T-cell (primary cell): ENCODE results near the gene IRX2. TPM values are rescaled to one million over a fixed set of nuclear protein-coding genes. Genes with fewer than 3 reads are reported as not detected.

Experiments used
- ATAC-seq, 4 experiments: fragments of 200-7000 bp in 3 of 4; fragments of 150-1000 bp in 1 of 4; cut with Tn5 transposase; replicated peaks in 1 of 4; 1 replicate in 3 of 4; 2 replicates in 1 of 4; pipeline ENCODE4 v1.10.0; 2021; ENCODE audit warnings: moderate library complexity in 3 of 4, mild to moderate bottlenecking in 2 of 4, moderate number of reproducible peaks in 1 of 4
- CTCF ChIA-PET, 2 donors: fragments of 300-600 bp; sonication (Branson Sonifier 250); formaldehyde crosslinking; loops; one replicate each; lab custom pipeline; 2022; ENCODE audit warnings: antibody characterized with exemption in 2 of 2; lab: Charles Lee
- POLR2A ChIA-PET, 2 donors: fragments of 300-600 bp; sonication (Branson Sonifier 250); formaldehyde crosslinking; loops; one replicate each; lab custom pipeline; 2022; ENCODE audit warnings: antibody characterized with exemption in 2 of 2; lab: Charles Lee
- DNase-seq, 35 experiments: peaks; one replicate each; pipeline versions ENCODE4 v3.0.0 to v3.0.0-alpha.2; 2013 to 2023
- H3K27ac ChIP-seq: one replicate; pipeline ENCODE4 v1.5.1; 2013; ENCODE audit warnings: low read length
- H3K27me3 ChIP-seq, 2 experiments: replicated peaks in 1 of 2; 1 replicate in 1 of 2; 2 replicates in 1 of 2; pipeline versions ENCODE4 v1.6.1 to v1.7.0; 2013; ENCODE audit warnings: low read length in 1 of 2, mixed read lengths in 1 of 2; ENCODE audit not compliant: control insufficient read depth in 2 of 2, insufficient read depth in 2 of 2; ENCODE audit errors: extremely low read depth in 1 of 2
- H3K36me3 ChIP-seq, 2 donors: 1 replicate in 1 of 2; 2 replicates in 1 of 2; pipeline versions ENCODE4 v1.6.1 to v1.7.0; 2013; ENCODE audit warnings: low read length in 1 of 2; ENCODE audit not compliant: control insufficient read depth in 2 of 2, insufficient read depth in 1 of 2; ENCODE audit errors: extremely low read depth in 1 of 2
- H3K4me1 ChIP-seq, 2 experiments: 1 replicate in 1 of 2; 2 replicates in 1 of 2; pipeline versions ENCODE4 v1.6.1 to v1.7.0; 2013; ENCODE audit warnings: low read length in 2 of 2, mixed read lengths in 1 of 2; ENCODE audit not compliant: insufficient read depth in 2 of 2, control insufficient read depth in 1 of 2; ENCODE audit errors: extremely low read depth in 1 of 2
- H3K4me3 ChIP-seq, 2 donors: 1 replicate in 1 of 2; 2 replicates in 1 of 2; pipeline versions ENCODE4 v1.5.1 to v1.7.0; 2013; ENCODE audit warnings: mild to moderate bottlenecking in 2 of 2, low read length in 1 of 2, moderate library complexity in 1 of 2; ENCODE audit not compliant: control insufficient read depth in 1 of 2; ENCODE audit errors: extremely low read depth in 1 of 2
- H3K9me3 ChIP-seq: 2 replicates; pipeline ENCODE4 v1.7.0; 2013
- H3K27ac Mint-ChIP-seq, 2 donors: one replicate each; pipeline ENCODE4 v1.8.0; 2020 to 2021; ENCODE audit warnings: mild to moderate bottlenecking in 2 of 2, mixed read lengths in 2 of 2
- H3K27me3 Mint-ChIP-seq, 2 donors: one replicate each; pipeline ENCODE4 v1.8.0; 2021 to 2022; ENCODE audit warnings: mixed read lengths in 2 of 2
- H3K36me3 Mint-ChIP-seq: one replicate; pipeline ENCODE4 v1.8.0; 2021; ENCODE audit warnings: mixed read lengths
- H3K4me1 Mint-ChIP-seq, 3 donors: one replicate each; pipeline ENCODE4 v1.8.0; 2020 to 2022; ENCODE audit warnings: mixed read lengths in 3 of 3, mild to moderate bottlenecking in 1 of 3
- H3K4me3 Mint-ChIP-seq, 3 donors: one replicate each; pipeline ENCODE4 v1.8.0; 2020 to 2022; ENCODE audit warnings: mild to moderate bottlenecking in 3 of 3, mixed read lengths in 3 of 3, moderate library complexity in 3 of 3
- H3K9me3 Mint-ChIP-seq, 3 donors: one replicate each; pipeline ENCODE4 v1.8.0; 2020 to 2022; ENCODE audit warnings: mixed read lengths in 3 of 3
- WGBS: methylation state at CpG from one replicate; pipeline ENCODE4 v1.1.5; 2013; ENCODE audit warnings: missing lambda C conversion rate; ENCODE audit not compliant: insufficient coverage; 5-methylcytosine and 5-hydroxymethylcytosine counted together
- total RNA-seq, 35 experiments: library from RNA in 6 of 35; stranded (reverse) in 6 of 35; fragments of 120-200 nt in 1 of 35; gene quantifications; one replicate each; pipeline versions ENCODE4 v1.2.1 to v1.2.4 and lab custom pipeline; 2013 to 2026

The IRX2 gene
- total RNA-seq, 5 donors from 2014 or later (not counting 1 experiment from before 2014, with no cell fraction given), result 0.13 to 0.26 TPM; not detected in 3

- Mint-ChIP-seq H3K4me1 (peaks cover 6 to 11% (median 7%) of the 10 kb centered on the region in 3 donors), H3K27ac (no peak overlapping the region), H3K4me3 (no peak overlapping the region), H3K36me3 (no peaks in the 10 kb centered on the region), H3K27me3 (peaks cover 52 to 62% of the 10 kb centered on the region in 2 donors), H3K9me3 (no peaks in the 10 kb centered on the region)
- DNase-seq, result no peak
- 16% methylated on average over 30 of the region's 45 CpGs for WGBS
- H3K27ac ChIP-seq, result no peak overlapping the region
- no peak for ATAC-seq
- ChIA-PET POLR2A (no interaction called here), CTCF (no interaction called here)
- H3K27me3 ChIP-seq, result peaks cover 15 to 45% of the 10 kb centered on the region in 2 experiments
- H3K4me1 ChIP-seq, result no peaks in the 10 kb centered on the region
- H3K4me3 ChIP-seq, result no peak overlapping the region
- no peaks in the 10 kb centered on the region for H3K36me3 ChIP-seq
- H3K9me3 ChIP-seq, result no peaks in the 10 kb centered on the region
Observed at GRCh38 chr5:2749514-2750025, 1.9 kb downstream of the IRX2 start.

DNA sequence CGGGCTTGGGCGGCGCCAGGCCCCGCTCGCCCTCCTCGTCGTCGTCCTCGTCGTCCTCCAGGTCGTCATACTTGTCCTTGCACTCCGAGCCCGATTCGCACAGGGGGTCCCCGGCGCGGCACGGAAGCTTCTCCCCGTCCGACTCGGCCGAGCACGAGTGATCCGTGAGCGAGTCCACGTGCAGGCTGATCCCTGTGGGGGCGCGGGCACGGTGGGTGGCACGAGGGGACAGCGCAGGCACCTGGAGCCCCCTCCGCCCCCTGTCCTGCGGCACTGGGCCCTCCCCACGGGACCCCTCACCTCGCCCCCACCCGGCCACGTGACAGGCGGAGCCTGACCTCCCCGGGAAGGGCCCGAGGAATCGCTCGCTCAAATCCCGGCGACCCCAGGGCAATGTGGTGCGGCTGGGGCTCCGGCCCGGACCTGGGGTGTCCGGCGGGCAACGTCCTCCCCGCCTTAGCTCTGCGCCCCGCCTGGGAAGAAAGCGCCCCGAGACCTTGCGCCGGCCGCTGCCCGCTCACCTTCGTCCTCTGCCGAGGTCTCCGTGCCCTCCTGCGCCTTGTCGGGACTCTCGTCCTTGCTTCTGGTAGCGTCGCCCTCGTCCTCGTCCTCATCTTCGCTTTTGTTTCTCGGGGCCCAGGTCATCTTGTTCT lies 2.5 kb downstream of the IRX2 start:
- POLR2A ChIA-PET, result no interaction called here
- Histone ChIP-seq H3K27ac (no peak overlapping the region), H3K4me3 (no peak overlapping the region), H3K9me3 (no peaks in the 10 kb centered on the region), H3K36me3 (no peaks in the 10 kb centered on the region), H3K4me1 (no peaks in the 10 kb centered on the region), H3K27me3 (peaks cover 14 to 40% of the 10 kb centered on the region in 2 experiments)
- DNase-seq (no peak), ATAC-seq (no peak)
- Mint-ChIP-seq H3K4me1 (peaks cover under 1 to 7% (median 2%) of the 10 kb centered on the region in 3 donors), H3K9me3 (no peaks in the 10 kb centered on the region), H3K27ac (no peak overlapping the region), H3K4me3 (no peak overlapping the region), H3K27me3 (peaks cover 53 to 61% of the 10 kb centered on the region in 2 donors), H3K36me3 (no peaks in the 10 kb centered on the region)
- CTCF ChIA-PET, result no interaction called here
- 21% methylated on average over 64 of the region's 71 CpGs for WGBS

GRCh38 chr5:2748179-2748860 lies 3.2 kb downstream of the IRX2 start:
- ChIA-PET CTCF (no interaction called here), POLR2A (no interaction called here)
- Histone ChIP-seq H3K27ac (no peak overlapping the region), H3K4me1 (no peaks in the 10 kb centered on the region), H3K36me3 (no peaks in the 10 kb centered on the region), H3K4me3 (no peak overlapping the region), H3K27me3 (peaks cover 11 to 35% of the 10 kb centered on the region in 2 experiments), H3K9me3 (no peaks in the 10 kb centered on the region)
- DNase-seq, result no peak
- ATAC-seq, result no peak
- Mint-ChIP-seq H3K27ac (no peak overlapping the region), H3K36me3 (no peaks in the 10 kb centered on the region), H3K4me1 (peaks cover 0 to 5% (median 2%) of the 10 kb centered on the region in 3 donors), H3K9me3 (no peaks in the 10 kb centered on the region), H3K27me3 (peaks cover 54 to 61% of the 10 kb centered on the region in 2 donors), H3K4me3 (no peak overlapping the region)
- WGBS, result 13% methylated on average over 78 of the region's 86 CpGs

- no peak overlapping the region for H3K4me3 ChIP-seq
- H3K27me3 Mint-ChIP-seq, result peaks cover 50 to 57% of the 10 kb centered on the region in 2 donors
- POLR2A ChIA-PET, result no interaction called here
- H3K27me3 ChIP-seq, result peaks cover 11 to 31% of the 10 kb centered on the region in 2 experiments
- no peak for DNase-seq
- no peaks in the 10 kb centered on the region for H3K36me3 ChIP-seq
- CTCF ChIA-PET, result no interaction called here
- no peaks in the 10 kb centered on the region for H3K9me3 ChIP-seq
- H3K4me1 ChIP-seq, result no peaks in the 10 kb centered on the region
- H3K9me3 Mint-ChIP-seq, result no peaks in the 10 kb centered on the region
- ATAC-seq, result no peak
- WGBS, result 5% methylated on average over 11 of the region's 26 CpGs
- H3K27ac Mint-ChIP-seq, result no peak overlapping the region
- no peaks in the 10 kb centered on the region for H3K36me3 Mint-ChIP-seq
- no peak overlapping the region for H3K4me3 Mint-ChIP-seq
- no peak overlapping the region for H3K27ac ChIP-seq
- H3K4me1 Mint-ChIP-seq, result peaks cover 0 to 3% (median 2%) of the 10 kb centered on the region in 3 donors
Observed at GRCh38 chr5:2747363-2748162, 3.9 kb downstream of the IRX2 start.

DNA sequence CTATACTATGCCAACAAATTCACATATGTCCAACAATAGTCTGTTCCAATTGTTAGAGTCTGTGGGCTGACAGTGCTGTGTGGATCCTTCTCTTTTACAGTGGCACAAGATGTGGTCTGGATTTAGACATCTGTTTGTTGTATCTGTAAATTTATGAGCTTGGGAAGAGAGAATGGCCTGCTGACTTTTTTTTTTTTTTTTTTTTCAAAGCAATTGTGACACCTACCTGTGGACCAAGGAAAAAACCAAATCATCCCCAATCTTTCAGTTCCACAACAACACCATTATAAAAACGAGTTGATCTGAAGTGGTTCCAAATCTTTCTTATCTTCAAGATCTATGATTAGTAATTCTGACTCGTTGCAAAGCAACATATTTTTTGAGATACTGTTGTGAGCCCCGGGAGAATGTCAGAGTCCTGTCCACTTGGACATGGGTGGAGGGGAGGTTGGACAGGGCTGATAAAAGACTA lies 4.9 kb downstream of the IRX2 start:
- no peaks in the 10 kb centered on the region for H3K36me3 ChIP-seq
- H3K27ac ChIP-seq, result no peak overlapping the region
- peaks cover 16 to 26% of the 10 kb centered on the region in 2 experiments for H3K27me3 ChIP-seq
- ChIA-PET POLR2A (no interaction called here), CTCF (no interaction called here)
- DNase-seq, result no peak
- Mint-ChIP-seq H3K27me3 (peaks cover 55 to 60% of the 10 kb centered on the region in 2 donors), H3K9me3 (no peaks in the 10 kb centered on the region), H3K27ac (no peak overlapping the region), H3K4me3 (no peak overlapping the region), H3K36me3 (no peaks in the 10 kb centered on the region), H3K4me1 (no peaks in the 10 kb centered on the region)
- H3K9me3 ChIP-seq, result no peaks in the 10 kb centered on the region
- no peak for ATAC-seq
- WGBS, result 0% methylated on average over 1 of the region's 3 CpGs
- no peaks in the 10 kb centered on the region for H3K4me1 ChIP-seq
- H3K4me3 ChIP-seq, result no peak overlapping the region

GRCh38 chr5:2744485-2744884 lies 7.0 kb downstream of the IRX2 start:
- DNase-seq (no peak), ATAC-seq (no peak)
- Histone ChIP-seq H3K4me1 (peaks cover 0 to 2% of the 10 kb centered on the region in 2 experiments), H3K4me3 (no peak overlapping the region), H3K36me3 (no peaks in the 10 kb centered on the region), H3K27ac (no peak overlapping the region), H3K27me3 (peaks cover 18 to 33% of the 10 kb centered on the region in 2 experiments), H3K9me3 (no peaks in the 10 kb centered on the region)
- H3K27ac Mint-ChIP-seq, result no peak overlapping the region
- CTCF ChIA-PET, result no interaction called here
- H3K4me1 Mint-ChIP-seq, result no peaks in the 10 kb centered on the region
- no peak overlapping the region for H3K4me3 Mint-ChIP-seq
- POLR2A ChIA-PET, result no interaction called here
- WGBS, result no CpG with 5 or more reads among the region's 2 CpGs
- no peaks in the 10 kb centered on the region for H3K36me3 Mint-ChIP-seq
- peaks cover 56 to 62% of the 10 kb centered on the region in 2 donors for H3K27me3 Mint-ChIP-seq
- no peaks in the 10 kb centered on the region for H3K9me3 Mint-ChIP-seq
